Panc1 (cell line): ENCODE measurements around the gene REXO4. TPM values are rescaled to one million over a fixed set of nuclear protein-coding genes. Genes with fewer than 3 reads are reported as not detected.

ENCODE experiments used
- ATAC-seq: fragments of 200-7000 bp; cut with Tn5 transposase; 2 replicates; pipeline ENCODE4 v1.9.1; 2020; ENCODE audit warnings: mild to moderate bottlenecking, moderate library complexity
- BruUV-seq: library from RNA; stranded (reverse); fragments of 400-500 nt; replicated peaks from 2 replicates; lab custom pipeline; 2021; lab: Mats Ljungman, UMichigan
- CTCF ChIA-PET: fragments of 300-600 bp; sonication (Branson Sonifier 250); formaldehyde crosslinking; loops from one replicate; lab custom pipeline; 2022; ENCODE audit warnings: antibody characterized with exemption; lab: Charles Lee
- POLR2A ChIA-PET: fragments of 300-600 bp; sonication (Branson Sonifier 250); formaldehyde crosslinking; loops from one replicate; lab custom pipeline; 2022; ENCODE audit warnings: antibody characterized with exemption; lab: Charles Lee
- DNase-seq: peaks from one replicate; pipeline ENCODE4 v3.0.0-alpha.2; 2010; ENCODE audit warnings: low read depth, low spot score
- H3K27ac ChIP-seq: 2 replicates; pipeline ENCODE4 v1.5.1; 2011; ENCODE audit warnings: mild to moderate bottlenecking, low read length, inconsistent platforms
- H3K27me3 ChIP-seq: fragments of 200-500 bp; sonication (Bioruptor generic); 2 replicates; pipeline ENCODE4 v1.6.0; 2014; ENCODE audit warnings: low read length, inconsistent platforms; ENCODE audit not compliant: control insufficient read depth, insufficient read depth
- H3K36me3 ChIP-seq: fragments of 200-500 bp; sonication (Bioruptor generic); 2 replicates; pipeline ENCODE4 v1.5.1; 2014; ENCODE audit warnings: inconsistent platforms, mild to moderate bottlenecking, low read length, moderate library complexity; ENCODE audit not compliant: control insufficient read depth, insufficient read depth
- H3K4me1 ChIP-seq: 2 replicates; pipeline ENCODE4 v1.5.1; 2011; ENCODE audit warnings: inconsistent platforms, mild to moderate bottlenecking, low read length, moderate library complexity; ENCODE audit not compliant: control insufficient read depth, insufficient read depth
- H3K4me3 ChIP-seq, 2 experiments: 2 replicates each; pipeline ENCODE4 v1.5.1; 2011 to 2012; ENCODE audit warnings: low read depth in 2 of 2, low read length in 2 of 2, mild to moderate bottlenecking in 2 of 2, inconsistent platforms in 1 of 2, moderate library complexity in 1 of 2
- H3K9me3 ChIP-seq: fragments of 200-500 bp; sonication (Bioruptor generic); 2 replicates; pipeline ENCODE4 v1.5.1; 2014; ENCODE audit warnings: low read depth, mild to moderate bottlenecking, inconsistent platforms, low read length, moderate library complexity; ENCODE audit not compliant: control insufficient read depth, insufficient read depth
- CTCF ChIP-seq: fragments of 450-650 bp; IDR thresholded peaks from 2 replicates; pipeline ENCODE4 v1.5.1; 2017; ENCODE audit warnings: mild to moderate bottlenecking
- POLR2AphosphoS5 ChIP-seq: IDR thresholded peaks from 2 replicates; pipeline ENCODE4 v1.6.1; 2012; ENCODE audit warnings: mild to moderate bottlenecking, low read depth, low read length, moderate library complexity
- REST ChIP-seq, 2 experiments: IDR thresholded peaks; 2 replicates each; pipeline ENCODE4 v1.6.1; 2011 to 2012; ENCODE audit warnings: low read depth in 2 of 2, control low read depth in 1 of 2, low read length in 1 of 2, mild to moderate bottlenecking in 1 of 2, moderate library complexity in 1 of 2; ENCODE audit not compliant: insufficient read depth in 1 of 2
- SIN3A ChIP-seq: IDR thresholded peaks from 2 replicates; pipeline ENCODE4 v1.6.1; 2012; ENCODE audit warnings: low read depth, mild to moderate bottlenecking, low read length, moderate library complexity, borderline replicate concordance; ENCODE audit not compliant: insufficient read depth
- TCF7L2 ChIP-seq: IDR thresholded peaks from 2 replicates; pipeline ENCODE4 v1.6.1; 2011; ENCODE audit warnings: mild to moderate bottlenecking, low read depth, low read length, inconsistent platforms
- in situ Hi-C: cut with HindIII; loops from 2 replicates; pipeline ENCODE4 v1.10.0; 2016; ENCODE audit warnings: low sequenced_read_pairs, low pct_unique_long_range_greater_than_20kb
- intact Hi-C: fragments of 100-400 bp; cut with micrococcal nuclease; formaldehyde crosslinking; loops from one replicate; pipeline ENCODE4 v1.10.0; 2022; ENCODE audit not compliant: unreplicated experiment
- total RNA-seq: library from RNA; stranded (reverse); gene quantifications from one replicate; pipeline ENCODE4 v1.2.1, GENCODE V29; 2021; ENCODE audit not compliant: unreplicated experiment

Gene REXO4
- total RNA-seq, 1 experiment from 2014 or later, result 19.9 TPM

DNA sequence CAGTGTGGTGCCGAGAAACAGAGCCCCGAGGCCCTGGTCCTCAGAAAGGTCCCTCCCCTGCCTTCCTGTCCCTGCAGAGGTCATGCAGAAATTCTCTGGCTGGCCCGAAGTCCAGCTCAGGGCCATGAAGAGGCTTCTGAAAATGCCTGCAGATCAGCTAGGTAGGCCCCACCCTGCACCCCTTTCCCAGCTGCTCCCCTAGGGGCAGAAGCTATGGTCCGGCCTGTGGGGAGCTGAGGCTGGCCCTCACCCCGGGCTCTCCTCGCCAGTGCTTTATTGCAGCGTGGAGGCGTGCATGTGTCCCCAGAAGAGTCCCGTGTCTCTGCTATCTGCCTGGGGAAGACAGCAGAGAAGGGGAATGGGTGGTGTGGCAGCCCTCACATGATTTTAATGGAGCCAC lies 19.9 kb downstream of the REXO4 start:
- H3K4me1 ChIP-seq, result no peaks in the 10 kb centered on the region
- H3K36me3 ChIP-seq, result no peaks in the 10 kb centered on the region
- BruUV-seq, result no TSS peak
- DNase-seq, result no peak
- H3K27ac ChIP-seq, result no peak overlapping the region
- POLR2A ChIA-PET, result no interaction called here
- CTCF ChIA-PET, result no interaction called here
- no peaks in the 10 kb centered on the region for H3K9me3 ChIP-seq
- TF ChIP-seq CTCF (no peak), SIN3A (no peak), POLR2AphosphoS5 (no peak), TCF7L2 (no peak), REST (IDR thresholded peaks at IDR 0.05; ENCODE audit: insufficient read depth in 1 of 2, low read depth in 2 of 2, low read length in 1 of 2) (no peak)
- H3K27me3 ChIP-seq, result no peaks in the 10 kb centered on the region
- in situ Hi-C loops, result no loop called here
- no peak overlapping the region for H3K4me3 ChIP-seq
- ATAC-seq, result no peak
- intact Hi-C loops, result no loop called here

- H3K27me3 ChIP-seq, result no peaks in the 10 kb centered on the region
- no TSS peak for BruUV-seq
- no peak overlapping the region for H3K4me3 ChIP-seq
- POLR2A ChIA-PET, result no interaction called here
- DNase-seq (no peak), ATAC-seq (0 out of 2 replicates have a peak, but pooled peaks have one; percentile 6)
- no peaks in the 10 kb centered on the region for H3K4me1 ChIP-seq
- no peaks in the 10 kb centered on the region for H3K36me3 ChIP-seq
- H3K27ac ChIP-seq, result no peak overlapping the region
- in situ Hi-C loops (no loop called here), intact Hi-C loops (no loop called here)
- H3K9me3 ChIP-seq, result no peaks in the 10 kb centered on the region
- CTCF ChIA-PET, result no interaction called here
- no peak for TF ChIP-seq SIN3A
- no peak for TF ChIP-seq TCF7L2
- no peak for TF ChIP-seq CTCF
Measured at GRCh38 chr9:133397370-133397769, 20.4 kb downstream of the REXO4 start.
